Osteocyte (in vitro differentiated cells): ENCODE results near the gene CBX6. TPM values are rescaled to one million over a fixed set of nuclear protein-coding genes. Genes with fewer than 3 reads are reported as not detected.
A peak's percentile ranks its signal among the peaks of the same experiment; 100 is the strongest.

Experiments
- DNase-seq: peaks from one replicate; pipeline ENCODE4 v3.0.0; 2021; ENCODE audit warnings: mixed read lengths; ENCODE audit not compliant: unreplicated experiment; ENCODE audit errors: extremely low spot score
- H3K27ac Mint-ChIP-seq: one replicate; pipeline ENCODE4 v1.8.0; 2021; ENCODE audit warnings: mild to moderate bottlenecking, mixed read lengths; ENCODE audit not compliant: unreplicated experiment
- H3K27me3 Mint-ChIP-seq: one replicate; pipeline ENCODE4 v1.8.0; 2021; ENCODE audit warnings: mixed read lengths; ENCODE audit not compliant: unreplicated experiment
- H3K36me3 Mint-ChIP-seq: one replicate; pipeline ENCODE4 v1.8.0; 2021; ENCODE audit warnings: mixed read lengths; ENCODE audit not compliant: unreplicated experiment
- H3K4me1 Mint-ChIP-seq: one replicate; pipeline ENCODE4 v1.8.0; 2021; ENCODE audit warnings: mixed read lengths; ENCODE audit not compliant: unreplicated experiment
- H3K4me3 Mint-ChIP-seq: one replicate; pipeline ENCODE4 v1.8.0; 2021; ENCODE audit warnings: mild to moderate bottlenecking, moderate library complexity, mixed read lengths; ENCODE audit not compliant: unreplicated experiment
- H3K9me3 Mint-ChIP-seq: one replicate; pipeline ENCODE4 v1.8.0; 2021; ENCODE audit warnings: mixed read lengths; ENCODE audit not compliant: unreplicated experiment
- CTCF ChIP-seq: fragments of 200-600 bp; sonication (generic); IDR thresholded peaks from 2 replicates; pipeline ENCODE4 v1.5.0; 2021; ENCODE audit warnings: antibody characterized with exemption, mild to moderate bottlenecking, moderate library complexity
- total RNA-seq: library from RNA; stranded (reverse); gene quantifications from 2 replicates; pipeline ENCODE4 v1.2.1, GENCODE V29; 2021

Gene CBX6
- total RNA-seq, 1 donor from 2014 or later: 86.2 TPM

GRCh38 chr22:38873469-38874411 lies 1.7 kb upstream of the CBX6 start:
- peaks cover 27% of the 10 kb centered on the region for H3K27me3 Mint-ChIP-seq
- H3K27ac Mint-ChIP-seq: peak overlapping the region; percentile 98
- TF ChIP-seq CTCF: no peak
- H3K9me3 Mint-ChIP-seq: no peaks in the 10 kb centered on the region
- DNase-seq: peak; percentile 53
- H3K36me3 Mint-ChIP-seq: peaks cover 3% of the 10 kb centered on the region
- peaks cover 23% of the 10 kb centered on the region for H3K4me1 Mint-ChIP-seq
- peak overlapping the region; percentile 92 for H3K4me3 Mint-ChIP-seq

GRCh38 chr22:38872831-38873248 lies 824 bp upstream of the CBX6 start:
- Mint-ChIP-seq H3K4me1 (peaks cover 23% of the 10 kb centered on the region), H3K27ac (peak overlapping the region; percentile 98), H3K27me3 (peaks cover 23% of the 10 kb centered on the region), H3K4me3 (peak overlapping the region; percentile 92), H3K9me3 (no peaks in the 10 kb centered on the region), H3K36me3 (peaks cover 3% of the 10 kb centered on the region)
- no peak for TF ChIP-seq CTCF
- DNase-seq: peak; percentile 86

GRCh38 chr22:38871360-38872171 lies 450 bp downstream of the CBX6 start:
- Mint-ChIP-seq H3K4me1 (peaks cover 23% of the 10 kb centered on the region), H3K4me3 (peak overlapping the region; percentile 86), H3K27me3 (peaks cover 21% of the 10 kb centered on the region), H3K27ac (peak overlapping the region; percentile 87), H3K9me3 (no peaks in the 10 kb centered on the region), H3K36me3 (peaks cover 5% of the 10 kb centered on the region)
- peak; percentile 80 for DNase-seq
- TF ChIP-seq CTCF: no peak

GRCh38 chr22:38870791-38871359 lies 1.1 kb downstream of the CBX6 start:
- no peak for TF ChIP-seq CTCF
- Mint-ChIP-seq H3K36me3 (peaks cover 5% of the 10 kb centered on the region), H3K9me3 (no peaks in the 10 kb centered on the region), H3K4me1 (peaks cover 23% of the 10 kb centered on the region), H3K4me3 (peak overlapping the region; percentile 86), H3K27me3 (peaks cover 16% of the 10 kb centered on the region), H3K27ac (peak overlapping the region; percentile 87)
- no peak for DNase-seq
